CD4-positive, CD25-positive, alpha-beta regulatory T cell (primary cell): ENCODE measurements around the gene CCNG2. TPM values are rescaled to one million over a fixed set of nuclear protein-coding genes. Genes with fewer than 3 reads are reported as not detected.

Source experiments
- ATAC-seq, 2 donors: fragments of 150-1000 bp; cut with Tn5 transposase; one replicate each; pipeline ENCODE4 v1.10.0; 2021; ENCODE audit warnings: low read depth in 2 of 2, moderate number of reproducible peaks in 2 of 2, moderate library complexity in 1 of 2
- DNase-seq, 3 donors: peaks; one replicate each; pipeline versions ENCODE4 v3.0.0 to v3.0.0-alpha.2; 2012 to 2022; ENCODE audit warnings: mixed read lengths in 1 of 3
- H3K27ac ChIP-seq: one replicate; pipeline ENCODE4 v1.7.0; 2013; ENCODE audit warnings: mild to moderate bottlenecking, low read length; ENCODE audit not compliant: insufficient read depth, poor library complexity, severe bottlenecking
- H3K27me3 ChIP-seq: one replicate; pipeline ENCODE4 v1.7.0; 2013; ENCODE audit warnings: low read length; ENCODE audit not compliant: control insufficient read depth, insufficient read depth
- H3K36me3 ChIP-seq: one replicate; pipeline ENCODE4 v1.7.0; 2013; ENCODE audit warnings: mild to moderate bottlenecking, low read length, moderate library complexity; ENCODE audit not compliant: control insufficient read depth, insufficient read depth
- H3K4me1 ChIP-seq: 2 replicates; pipeline ENCODE4 v1.7.0; 2013; ENCODE audit warnings: mild to moderate bottlenecking, low read length; ENCODE audit not compliant: insufficient read depth, control insufficient read depth, poor library complexity, severe bottlenecking
- H3K4me3 ChIP-seq: one replicate; pipeline ENCODE4 v1.7.0; 2013; ENCODE audit warnings: low read depth, mild to moderate bottlenecking, low read length, moderate library complexity
- H3K9me3 ChIP-seq, 2 experiments: 1 replicate in 1 of 2; 2 replicates in 1 of 2; pipeline ENCODE4 v1.7.0; 2013; ENCODE audit warnings: low read length in 2 of 2, mild to moderate bottlenecking in 1 of 2, moderate library complexity in 1 of 2; ENCODE audit not compliant: control insufficient read depth in 2 of 2
- H3K27ac Mint-ChIP-seq, 3 donors: one replicate each; pipeline ENCODE4 v1.8.0; 2020 to 2022; ENCODE audit warnings: mild to moderate bottlenecking in 3 of 3, mixed read lengths in 3 of 3, moderate library complexity in 2 of 3
- H3K27me3 Mint-ChIP-seq: one replicate; pipeline ENCODE4 v1.8.0; 2022; ENCODE audit warnings: mild to moderate bottlenecking, mixed read lengths
- H3K36me3 Mint-ChIP-seq: one replicate; pipeline ENCODE4 v1.8.0; 2020; ENCODE audit warnings: mixed read lengths
- H3K4me1 Mint-ChIP-seq, 4 donors: one replicate each; pipeline ENCODE4 v1.8.0; 2020 to 2022; ENCODE audit warnings: mixed read lengths in 4 of 4, mild to moderate bottlenecking in 1 of 4
- H3K4me3 Mint-ChIP-seq, 4 donors: one replicate each; pipeline ENCODE4 v1.8.0; 2020 to 2022; ENCODE audit warnings: mild to moderate bottlenecking in 4 of 4, mixed read lengths in 4 of 4, moderate library complexity in 3 of 4
- H3K9me3 Mint-ChIP-seq, 7 donors: one replicate each; pipeline ENCODE4 v1.8.0; 2020 to 2022; ENCODE audit warnings: mixed read lengths in 7 of 7, mild to moderate bottlenecking in 3 of 7, moderate library complexity in 2 of 7
- polyA plus RNA-seq, 4 donors: library from polyadenylated mRNA; unstranded; fragments of 300-500 nt; fragmentation: Illumina TruSeq; gene quantifications; one replicate each; pipeline ENCODE4 v1.2.3, GENCODE V29; 2021
- total RNA-seq: library from RNA; stranded (reverse); gene quantifications from one replicate; pipeline ENCODE4 v1.2.3, GENCODE V29; 2022

CCNG2 gene, protein sequence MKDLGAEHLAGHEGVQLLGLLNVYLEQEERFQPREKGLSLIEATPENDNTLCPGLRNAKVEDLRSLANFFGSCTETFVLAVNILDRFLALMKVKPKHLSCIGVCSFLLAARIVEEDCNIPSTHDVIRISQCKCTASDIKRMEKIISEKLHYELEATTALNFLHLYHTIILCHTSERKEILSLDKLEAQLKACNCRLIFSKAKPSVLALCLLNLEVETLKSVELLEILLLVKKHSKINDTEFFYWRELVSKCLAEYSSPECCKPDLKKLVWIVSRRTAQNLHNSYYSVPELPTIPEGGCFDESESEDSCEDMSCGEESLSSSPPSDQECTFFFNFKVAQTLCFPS
- total RNA-seq (80.6 TPM), polyA plus RNA-seq (10 to 100 TPM; 35.0 to 45.0 (median 38.7) TPM)

- Histone ChIP-seq H3K4me3 (peak within 1 kb of the TSS; percentile 82), H3K4me1 (peaks cover 64% of the 10 kb centered on the region), H3K36me3 (peaks cover 32% of the 10 kb centered on the region), H3K9me3 (no peaks in the 10 kb centered on the region), H3K27me3 (no peaks in the 10 kb centered on the region), H3K27ac (peak within 1 kb of the TSS; percentile 89)
- DNase-seq (peak; percentile 86 to 96 (median 95)), ATAC-seq (peak; percentile 36 to 38)
- Mint-ChIP-seq H3K9me3 (peaks cover 0 to 2% (median 0%) of the 10 kb centered on the region in 7 donors), H3K4me1 (peaks cover 22 to 73% (median 61%) of the 10 kb centered on the region in 4 donors), H3K27ac (peak within 1 kb of the TSS; percentile 98 to 99 (median 98)), H3K27me3 (peaks cover 6% of the 10 kb centered on the region), H3K4me3 (peak within 1 kb of the TSS; percentile 93 to 99 (median 98)), H3K36me3 (peaks cover 15% of the 10 kb centered on the region)
Measured at GRCh38 chr4:77156912-77157858, at the start of gene CCNG2. TSS of gene CCNG2 (plus strand) at chr4:77157207. CDS start at chr4:77158533, 1,326 bp downstream.

DNA sequence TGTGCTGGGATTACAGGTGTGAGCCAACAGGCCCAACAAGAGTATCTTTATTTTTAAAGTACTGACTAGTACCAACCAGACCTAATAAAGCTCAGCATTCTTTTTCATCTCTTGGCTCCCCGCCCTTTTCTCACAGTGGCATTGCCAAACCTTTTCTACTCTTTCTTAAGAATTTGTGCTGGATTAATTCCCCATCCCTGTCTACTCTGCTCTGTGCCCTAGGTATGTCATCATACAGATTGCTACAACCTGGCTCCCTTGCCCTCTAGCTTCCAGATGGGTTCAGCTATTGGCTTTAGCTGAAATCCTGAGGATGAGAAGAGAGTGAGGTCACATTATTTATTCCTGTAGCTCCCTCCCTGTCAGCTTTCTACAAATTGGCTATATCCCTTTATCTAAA is 46.3 kb upstream of the CCNG2 start:
- H3K27me3 Mint-ChIP-seq: peaks cover 31% of the 10 kb centered on the region
- ATAC-seq: no peak
- no peaks in the 10 kb centered on the region for H3K4me1 Mint-ChIP-seq

GRCh38 chr4:77113069-77113468 is 43.9 kb upstream of the CCNG2 start:
- no peaks in the 10 kb centered on the region for H3K36me3 Mint-ChIP-seq
- no peak overlapping the region for H3K4me3 Mint-ChIP-seq
- no peak for ATAC-seq

More for the DNA sequence above, 46.3 kb upstream of the CCNG2 start:
- H3K4me1 ChIP-seq: no peaks in the 10 kb centered on the region
- no peak overlapping the region for H3K4me3 Mint-ChIP-seq
- no peaks in the 10 kb centered on the region for H3K36me3 ChIP-seq
- no peak overlapping the region for H3K4me3 ChIP-seq
- H3K27me3 ChIP-seq: no peaks in the 10 kb centered on the region
- DNase-seq: no peak
- H3K27ac Mint-ChIP-seq: no peak overlapping the region
- no peak overlapping the region for H3K27ac ChIP-seq
- peaks cover 0 to 6% (median 0%) of the 10 kb centered on the region in 7 donors for H3K9me3 Mint-ChIP-seq
- no peaks in the 10 kb centered on the region for H3K9me3 ChIP-seq
- H3K36me3 Mint-ChIP-seq: no peaks in the 10 kb centered on the region

DNA sequence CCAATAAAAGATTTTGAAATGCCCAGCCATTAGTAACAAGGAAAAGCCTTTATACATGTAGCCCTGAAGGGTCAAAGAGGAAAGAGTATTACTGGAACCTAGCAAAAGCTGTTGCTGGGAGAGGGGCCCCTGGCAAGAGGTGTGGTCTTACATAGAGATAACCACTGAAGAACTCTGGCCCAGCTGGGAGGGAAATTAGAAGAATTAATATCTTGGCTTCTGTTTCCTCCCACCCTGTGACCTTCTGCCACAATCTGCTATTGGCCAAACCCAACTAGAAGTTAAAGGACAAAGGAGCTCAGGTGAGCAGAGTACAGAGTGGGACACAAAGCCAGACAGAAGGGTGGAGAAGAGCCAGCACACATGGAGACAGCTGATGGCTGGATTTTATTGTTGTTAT is 39.3 kb upstream of the CCNG2 start:
- Mint-ChIP-seq H3K4me3 (no peak overlapping the region), H3K27ac (no peak overlapping the region), H3K27me3 (peaks cover 9% of the 10 kb centered on the region), H3K4me1 (peaks cover 0 to 4% (median 0%) of the 10 kb centered on the region in 4 donors), H3K36me3 (no peaks in the 10 kb centered on the region), H3K9me3 (peaks cover 0 to 1% (median 0%) of the 10 kb centered on the region in 7 donors)
- Histone ChIP-seq H3K27ac (no peak overlapping the region), H3K4me1 (no peaks in the 10 kb centered on the region), H3K9me3 (no peaks in the 10 kb centered on the region), H3K27me3 (no peaks in the 10 kb centered on the region), H3K36me3 (no peaks in the 10 kb centered on the region), H3K4me3 (no peak overlapping the region)
- ATAC-seq (no peak), DNase-seq (no peak)

More at GRCh38 chr4:77113069-77113468, 43.9 kb upstream of the CCNG2 start:
- H3K4me1 ChIP-seq: no peaks in the 10 kb centered on the region
- DNase-seq: no peak
- peaks cover 0 to 3% (median 0%) of the 10 kb centered on the region in 7 donors for H3K9me3 Mint-ChIP-seq
- H3K36me3 ChIP-seq: no peaks in the 10 kb centered on the region
- H3K27me3 Mint-ChIP-seq: peaks cover 19% of the 10 kb centered on the region
- H3K4me1 Mint-ChIP-seq: no peaks in the 10 kb centered on the region
- H3K27me3 ChIP-seq: no peaks in the 10 kb centered on the region
- no peak overlapping the region for H3K27ac Mint-ChIP-seq
- H3K27ac ChIP-seq: no peak overlapping the region
- no peak overlapping the region for H3K4me3 ChIP-seq
- H3K9me3 ChIP-seq: no peaks in the 10 kb centered on the region

DNA sequence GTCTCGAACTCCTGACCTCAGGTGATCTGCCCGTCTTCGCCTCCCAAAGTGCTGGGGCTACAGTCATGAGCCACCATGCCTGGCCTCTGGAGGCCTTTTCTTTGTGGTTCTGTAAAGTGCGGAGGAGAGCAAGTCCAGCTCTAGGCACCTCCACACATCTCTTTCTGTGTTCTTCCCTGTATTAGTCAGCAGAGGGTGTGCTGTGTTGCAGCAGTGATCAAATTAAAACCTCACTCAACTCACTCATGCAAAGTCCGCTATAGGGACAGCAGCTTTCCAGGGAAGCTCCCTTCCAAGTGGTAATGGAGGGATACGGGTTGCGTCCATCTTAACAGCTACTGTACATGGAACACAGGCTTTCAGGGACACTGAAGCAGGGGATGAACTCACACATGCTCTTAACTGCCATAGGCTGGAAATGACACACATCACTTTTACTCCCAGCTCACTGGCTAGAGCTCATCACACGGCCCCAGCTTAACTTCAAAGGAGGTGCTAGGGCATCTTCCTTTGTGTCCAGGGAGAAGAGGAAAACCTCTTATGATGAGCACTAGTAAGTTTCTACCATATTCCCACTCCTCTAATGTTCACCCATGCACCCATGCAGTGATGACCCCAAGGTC is 36.0 kb upstream of the CCNG2 start:
- H3K27me3 Mint-ChIP-seq: peaks cover 4% of the 10 kb centered on the region
- no peak overlapping the region for H3K4me3 ChIP-seq
- H3K4me1 ChIP-seq: no peaks in the 10 kb centered on the region
- DNase-seq (peak in 2 of 3 donors; percentile 11), ATAC-seq (peak in 1 of 2 donors; percentile 31)
- no peaks in the 10 kb centered on the region for H3K27me3 ChIP-seq
- peaks cover 0 to 4% (median 3%) of the 10 kb centered on the region in 4 donors for H3K4me1 Mint-ChIP-seq
- no peaks in the 10 kb centered on the region for H3K9me3 ChIP-seq
- no peak overlapping the region for H3K4me3 Mint-ChIP-seq
- no peaks in the 10 kb centered on the region for H3K9me3 Mint-ChIP-seq
- no peak overlapping the region for H3K27ac ChIP-seq
- H3K36me3 Mint-ChIP-seq: no peaks in the 10 kb centered on the region
- no peak overlapping the region for H3K27ac Mint-ChIP-seq
- no peaks in the 10 kb centered on the region for H3K36me3 ChIP-seq

DNA sequence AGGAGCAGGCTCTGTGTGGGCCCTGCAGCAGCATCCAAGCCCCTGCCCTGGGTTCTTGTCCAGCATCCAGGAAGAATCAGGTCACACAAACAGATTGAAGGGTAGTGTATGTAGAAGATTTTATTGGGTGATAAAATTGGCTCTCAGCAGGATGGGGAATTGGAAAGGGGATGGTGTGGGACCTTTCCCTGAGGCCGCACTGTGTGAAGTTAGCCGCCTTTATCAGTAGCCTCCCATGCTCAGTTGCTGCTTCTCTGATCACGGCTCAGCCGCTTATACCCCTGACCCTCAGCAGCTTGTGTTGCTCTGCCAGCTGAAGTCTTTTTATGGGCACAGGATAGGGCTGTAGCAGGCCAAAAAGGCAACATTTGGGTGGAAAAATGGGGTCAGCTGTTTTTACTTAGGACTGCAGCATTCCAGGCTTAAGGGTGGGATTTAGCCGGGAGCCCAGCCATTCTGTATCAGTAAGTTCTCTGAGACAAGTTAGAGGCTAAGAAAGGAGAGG is 35.2 kb upstream of the CCNG2 start:
- H3K9me3 ChIP-seq: no peaks in the 10 kb centered on the region
- Mint-ChIP-seq H3K4me1 (peaks cover 1 to 9% (median 8%) of the 10 kb centered on the region in 4 donors), H3K4me3 (no peak overlapping the region), H3K27ac (peak overlapping the region in 1 of 3 donors; percentile 18), H3K27me3 (peaks cover 4% of the 10 kb centered on the region), H3K9me3 (no peaks in the 10 kb centered on the region), H3K36me3 (no peaks in the 10 kb centered on the region)
- no peaks in the 10 kb centered on the region for H3K27me3 ChIP-seq
- ATAC-seq: no peak
- no peak overlapping the region for H3K4me3 ChIP-seq
- H3K27ac ChIP-seq: no peak overlapping the region
- no peaks in the 10 kb centered on the region for H3K36me3 ChIP-seq
- peaks cover 4% of the 10 kb centered on the region for H3K4me1 ChIP-seq
- no peak for DNase-seq

DNA sequence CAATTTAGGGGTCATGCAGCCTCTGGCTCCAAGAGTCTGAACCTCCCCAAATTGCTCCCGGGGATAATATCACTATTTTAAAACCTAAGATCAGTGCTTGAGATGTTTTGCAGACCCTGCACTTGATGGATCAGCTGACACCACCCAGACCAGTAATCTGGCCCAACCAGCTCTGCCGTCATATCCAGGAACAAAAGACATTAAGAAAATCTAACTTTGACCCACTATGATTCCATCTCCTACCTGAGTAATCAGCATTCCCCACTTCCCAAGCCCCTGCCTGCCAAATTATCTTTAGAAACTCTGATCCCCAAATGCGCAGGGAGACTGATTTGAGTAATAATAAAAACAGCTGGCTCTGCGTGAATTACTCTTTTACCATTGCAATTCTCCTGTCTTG is 34.4 kb upstream of the CCNG2 start:
- H3K27ac Mint-ChIP-seq: no peak overlapping the region
- Histone ChIP-seq H3K27ac (no peak overlapping the region), H3K9me3 (no peaks in the 10 kb centered on the region), H3K4me3 (no peak overlapping the region), H3K4me1 (peaks cover 13% of the 10 kb centered on the region), H3K36me3 (no peaks in the 10 kb centered on the region), H3K27me3 (no peaks in the 10 kb centered on the region)
- H3K4me3 Mint-ChIP-seq: no peak overlapping the region
- no peaks in the 10 kb centered on the region for H3K36me3 Mint-ChIP-seq
- H3K27me3 Mint-ChIP-seq: peaks cover 4% of the 10 kb centered on the region
- H3K9me3 Mint-ChIP-seq: no peaks in the 10 kb centered on the region
- H3K4me1 Mint-ChIP-seq: peaks cover 8 to 18% (median 16%) of the 10 kb centered on the region in 4 donors
- DNase-seq (no peak), ATAC-seq (no peak)
